GM12878 (cell line): ENCODE results near the gene RREB1. TPM values are rescaled to one million over a fixed set of nuclear protein-coding genes. Genes with fewer than 3 reads are reported as not detected.

ENCODE experiments used
- ATAC-seq: fragments of 200-7000 bp; cut with Tn5 transposase; 3 replicates; pipeline ENCODE4 v1.9.1; 2020; ENCODE audit warnings: mild to moderate bottlenecking, moderate library complexity
- BruUV-seq: library from RNA; stranded (reverse); fragments of 400-500 nt; replicated peaks from 2 replicates; lab custom pipeline; 2021; lab: Mats Ljungman, UMichigan
- CTCF ChIA-PET: fragments of 300-600 bp; sonication (Branson Sonifier 250); formaldehyde crosslinking; extraction: SDS; loops from one replicate; lab custom pipeline; 2021; ENCODE audit warnings: inconsistent platforms; lab: Yijun Ruan, JAX
- POLR2A ChIA-PET: fragments of 350-600 bp; formaldehyde crosslinking; extraction: SDS; loops from one replicate; lab custom pipeline; 2021; ENCODE audit warnings: inconsistent platforms; lab: Charles Lee
- RAD21 ChIA-PET: fragments of 300-600 bp; sonication (Branson Sonifier 250); formaldehyde crosslinking; loops from one replicate; lab custom pipeline; 2023; ENCODE audit warnings: antibody characterized with exemption; ENCODE audit not compliant: unreplicated experiment; lab: Charles Lee
- SMC1A ChIA-PET: fragments of 300-600 bp; sonication (Branson Sonifier 250); formaldehyde crosslinking; loops from one replicate; lab custom pipeline; 2023; ENCODE audit not compliant: unreplicated experiment, uncharacterized antibody; lab: Charles Lee
- DNase-seq: peaks from one replicate; pipeline ENCODE4 v3.0.0-alpha.2; 2011; ENCODE audit warnings: low read depth, low spot score
- FAIRE-seq: peaks from 3 replicates; lab custom pipeline; 2011; peaks lifted over from hg19 to GRCh38; lab: Jason Lieb, UNC
- H2AFZ ChIP-seq: 2 replicates; pipeline ENCODE4 v1.6.0; 2011; ENCODE audit warnings: low read depth, low read length, control low read depth; ENCODE audit not compliant: control insufficient read depth
- H3K27ac ChIP-seq: 2 replicates; pipeline ENCODE4 v1.5.1; 2011; ENCODE audit warnings: control low read depth; ENCODE audit not compliant: control insufficient read depth, insufficient read depth
- H3K27me3 ChIP-seq, 2 experiments: replicated peaks in 1 of 2; 2 replicates each; pipeline versions ENCODE4 v1.6.0 to v1.6.1; 2011; ENCODE audit warnings: low read length in 1 of 2; ENCODE audit not compliant: control insufficient read depth in 2 of 2, insufficient read depth in 2 of 2
- H3K36me3 ChIP-seq, 2 experiments: 2 replicates each; pipeline ENCODE4 v1.5.1; 2011; ENCODE audit warnings: low read length in 1 of 2; ENCODE audit not compliant: control insufficient read depth in 2 of 2, insufficient read depth in 2 of 2
- H3K4me1 ChIP-seq: 2 replicates; pipeline ENCODE4 v1.6.1; 2011; ENCODE audit warnings: mild to moderate bottlenecking, low read length, moderate library complexity, mixed read lengths; ENCODE audit not compliant: control insufficient read depth, insufficient read depth
- H3K4me2 ChIP-seq: 2 replicates; pipeline ENCODE4 v1.6.0; 2011; ENCODE audit warnings: control low read depth; ENCODE audit not compliant: control insufficient read depth, insufficient read depth
- H3K4me3 ChIP-seq: fragments of 200-600 bp; sonication (generic); 2 replicates; pipeline ENCODE4 v1.5.1; 2016
- H3K79me2 ChIP-seq: 2 replicates; pipeline ENCODE4 v1.6.0; 2011; ENCODE audit warnings: low read length; ENCODE audit not compliant: control insufficient read depth, insufficient read depth
- H3K9ac ChIP-seq: 2 replicates; pipeline ENCODE4 v1.8.0; 2011; ENCODE audit warnings: low read length, control low read depth, mixed read lengths; ENCODE audit not compliant: control insufficient read depth, insufficient read depth
- H3K9me3 ChIP-seq: replicated peaks from 3 replicates; pipeline ENCODE4 v1.5.1; 2011; ENCODE audit warnings: mild to moderate bottlenecking, low read length; ENCODE audit not compliant: control insufficient read depth, insufficient read depth
- H4K20me1 ChIP-seq: 2 replicates; pipeline ENCODE4 v1.6.0; 2011; ENCODE audit not compliant: control insufficient read depth, insufficient read depth
- BHLHE40 ChIP-seq, 2 experiments: fragments of 450-650 bp in 1 of 2; IDR thresholded peaks; 2 replicates each; pipeline ENCODE4 v1.6.1; 2011 to 2017; ENCODE audit warnings: low read depth in 2 of 2, borderline replicate concordance in 1 of 2, improper control_type of control experiment in 1 of 2, low read length in 1 of 2, mild to moderate bottlenecking in 1 of 2
- CBX5 ChIP-seq: sonication (generic); IDR thresholded peaks from 2 replicates; pipeline ENCODE4 v1.6.1; 2016; ENCODE audit warnings: low read depth, moderate library complexity, mild to moderate bottlenecking, inconsistent platforms
- CEBPB ChIP-seq, 2 experiments: fragments of 150-350 bp in 1 of 2; IDR thresholded peaks; 2 replicates each; pipeline ENCODE4 v1.6.1; 2012 to 2014; ENCODE audit warnings: low read depth in 2 of 2, low read length in 2 of 2, borderline replicate concordance in 1 of 2, inconsistent platforms in 1 of 2
- CREB1 ChIP-seq: IDR thresholded peaks from 2 replicates; pipeline ENCODE4 v1.6.1; 2012; ENCODE audit warnings: low read depth, mild to moderate bottlenecking, inconsistent platforms
- EED ChIP-seq: sonication (generic); IDR thresholded peaks from 2 replicates; pipeline ENCODE4 v1.6.1; 2016; ENCODE audit warnings: antibody characterized with exemption, low read depth
- FOS ChIP-seq: IDR thresholded peaks from 3 replicates; pipeline ENCODE4 v1.6.1; 2011; ENCODE audit warnings: borderline replicate concordance; ENCODE audit not compliant: insufficient read length; ENCODE audit errors: extremely low read depth
- IKZF2 ChIP-seq, 2 experiments: fragments of 450-650 bp; IDR thresholded peaks; 2 replicates each; pipeline ENCODE4 v1.6.1; 2017; ENCODE audit warnings: mild to moderate bottlenecking in 2 of 2, moderate library complexity in 2 of 2
- MEF2A ChIP-seq: IDR thresholded peaks from 2 replicates; pipeline ENCODE4 v1.6.1; 2011; ENCODE audit warnings: low read depth, mild to moderate bottlenecking, low read length, moderate library complexity; ENCODE audit not compliant: insufficient read depth
- NR2F1 ChIP-seq: fragments of 450-650 bp; conservative IDR thresholded peaks from 2 replicates; pipeline ENCODE4 v1.6.1; 2017; ENCODE audit warnings: mild to moderate bottlenecking
- POU2F2 ChIP-seq: IDR thresholded peaks from 3 replicates; pipeline ENCODE4 v1.6.1; 2011; ENCODE audit warnings: low read depth, mild to moderate bottlenecking, low read length, borderline replicate concordance
- SRF ChIP-seq, 2 experiments: IDR thresholded peaks; 2 replicates each; pipeline ENCODE4 v1.6.1; 2011; ENCODE audit warnings: low read depth in 2 of 2, low read length in 2 of 2, mild to moderate bottlenecking in 1 of 2, moderate library complexity in 1 of 2
- STAT1 ChIP-seq: fragments of 450-650 bp; conservative IDR thresholded peaks from 2 replicates; pipeline ENCODE4 v1.6.1; 2014; ENCODE audit warnings: antibody characterized with exemption, mild to moderate bottlenecking
- TCF12 ChIP-seq: IDR thresholded peaks from 2 replicates; pipeline ENCODE4 v1.6.1; 2011; ENCODE audit warnings: low read depth, mild to moderate bottlenecking, low read length
- WRNIP1 ChIP-seq: IDR thresholded peaks from 2 replicates; pipeline ENCODE4 v1.6.1; 2011; ENCODE audit warnings: low read depth, low read length, improper control_type of control experiment, borderline replicate concordance
- WGBS: methylation state at CpG from one replicate; pipeline ENCODE4 v1.1.6; 2016; ENCODE audit warnings: low lambda C conversion rate; ENCODE audit not compliant: insufficient replicate concordance, insufficient coverage; ENCODE audit errors: missing lambda C conversion rate; 5-methylcytosine and 5-hydroxymethylcytosine counted together
- in situ Hi-C: fragments of 300-500 bp; cut with MboI; formaldehyde crosslinking; loops from 9 replicates; pipeline ENCODE4 v1.14.3; 2018; ENCODE audit warnings: mixed read lengths
- intact Hi-C: fragments of 100-400 bp; cut with micrococcal nuclease; formaldehyde crosslinking; loops from one replicate; pipeline ENCODE4 v1.14.2; 2022; ENCODE audit not compliant: unreplicated experiment
- polyA plus RNA-seq, 11 experiments: library from polyadenylated mRNA; depleted of rRNA in 4 of 11; unstranded in 6 of 11; stranded (reverse) in 5 of 11; fragments of >200 nt; fragmentation: Nextera tagmentation in 4 of 11; fragmentation: Illumina TruSeq in 1 of 11; extraction: Ambion mirVana in 4 of 11; extraction: Trizol in 1 of 11; gene quantifications; 1 replicate in 1 of 11; 2 replicates in 10 of 11; pipeline versions ENCODE4 v1.2.1 to v1.2.3, GENCODE V29; 2011 to 2016; ENCODE audit warnings: inconsistent platforms in 2 of 11, missing spikeins in 2 of 11, low read depth in 1 of 11
- total RNA-seq, 4 experiments: library from RNA; depleted of rRNA in 3 of 4; stranded (reverse); fragments of >200 nt in 3 of 4; fragmentation: Illumina TruSeq in 1 of 4; extraction: Trizol in 1 of 4; gene quantifications; 2 replicates each; pipeline versions ENCODE4 v1.2.1 to v1.2.3, GENCODE V29; 2013 to 2021
- TF ChIP-seq, protein P1 (sequence below): fragments of 450-650 bp; IDR thresholded peaks from 2 replicates; pipeline ENCODE4 v1.6.1; 2017; ENCODE audit warnings: mild to moderate bottlenecking, moderate library complexity
- TF ChIP-seq, protein P2 (sequence below): fragments of 450-650 bp; formaldehyde crosslinking; IDR thresholded peaks from 2 replicates; pipeline ENCODE4 v1.5.0; 2022; ENCODE audit warnings: mild to moderate bottlenecking, missing genetic modification characterization
- TF ChIP-seq, protein P3 (sequence below): IDR thresholded peaks from 2 replicates; pipeline ENCODE4 v1.6.1; 2012; ENCODE audit warnings: low read depth, low read length, improper control_type of control experiment

RREB1 gene
- total and polyA plus RNA-seq, 10 of the 15 experiments (the other 5 are each of a cell fraction or from before 2014, with no cell fraction given): 1.9 to 30.3 (median 8.6) TPM

DNA sequence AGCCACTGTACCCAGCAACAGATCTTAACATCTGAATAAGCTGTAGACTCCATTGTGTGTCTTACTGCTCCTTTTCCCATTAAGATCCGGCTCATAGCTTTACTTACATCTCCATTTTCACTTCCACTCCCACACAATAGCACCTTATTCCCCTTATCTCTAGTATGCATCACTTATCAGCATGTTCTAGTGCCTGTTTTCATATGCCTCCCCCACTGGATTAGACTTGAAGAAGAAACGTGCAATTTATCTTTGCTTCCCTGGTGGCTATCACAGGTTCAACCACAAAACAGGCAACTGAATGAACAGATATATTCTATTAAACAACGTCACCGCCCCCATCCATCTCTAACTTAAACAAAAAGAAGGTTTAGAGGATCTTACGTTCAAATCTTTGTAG lies 193.2 kb downstream of the RREB1 start:
- Histone ChIP-seq H3K4me1 (no peaks in the 10 kb centered on the region; the same call in 1 of the 2 replicates), H3K9me3 (no peaks in the 10 kb centered on the region), H3K27me3 (no peaks in the 10 kb centered on the region), H3K36me3 (peaks cover 5 to 55% of the 10 kb centered on the region in 2 experiments), H3K79me2 (peaks cover 20% of the 10 kb centered on the region), H3K4me2 (no peak overlapping the region), H4K20me1 (no peaks in the 10 kb centered on the region), H2AFZ (no peak overlapping the region), H3K4me3 (no peak overlapping the region), H3K9ac (no peak overlapping the region), H3K27ac (no peak overlapping the region)
- ATAC-seq (no peak), FAIRE-seq (no peak), DNase-seq (no peak)
- CTCF ChIA-PET: interaction anchor here (6.1 kb wide), 1 partner anchor 24 kb away, joined by 37 read pairs; no protein-coding TSS in a partner anchor
- WGBS: over 99% methylated on average over 5 of the region's 5 CpGs
- RAD21 ChIA-PET: interaction anchor here (0.6 to 1.4 kb wide), 2 partner anchors 9 to 23 kb away, joined by 5 read pairs; no protein-coding TSS in a partner anchor
- intact Hi-C loops (no loop called here), in situ Hi-C loops (no loop called here)
- POLR2A ChIA-PET: interaction anchor here (0.5 to 0.6 kb wide), 2 partner anchors 230 to 337 kb away, joined by 3 to 5 read pairs; no protein-coding TSS in a partner anchor
- BruUV-seq: no TSS peak
- SMC1A ChIA-PET: no interaction called here
- TF ChIP-seq, protein P1, sequence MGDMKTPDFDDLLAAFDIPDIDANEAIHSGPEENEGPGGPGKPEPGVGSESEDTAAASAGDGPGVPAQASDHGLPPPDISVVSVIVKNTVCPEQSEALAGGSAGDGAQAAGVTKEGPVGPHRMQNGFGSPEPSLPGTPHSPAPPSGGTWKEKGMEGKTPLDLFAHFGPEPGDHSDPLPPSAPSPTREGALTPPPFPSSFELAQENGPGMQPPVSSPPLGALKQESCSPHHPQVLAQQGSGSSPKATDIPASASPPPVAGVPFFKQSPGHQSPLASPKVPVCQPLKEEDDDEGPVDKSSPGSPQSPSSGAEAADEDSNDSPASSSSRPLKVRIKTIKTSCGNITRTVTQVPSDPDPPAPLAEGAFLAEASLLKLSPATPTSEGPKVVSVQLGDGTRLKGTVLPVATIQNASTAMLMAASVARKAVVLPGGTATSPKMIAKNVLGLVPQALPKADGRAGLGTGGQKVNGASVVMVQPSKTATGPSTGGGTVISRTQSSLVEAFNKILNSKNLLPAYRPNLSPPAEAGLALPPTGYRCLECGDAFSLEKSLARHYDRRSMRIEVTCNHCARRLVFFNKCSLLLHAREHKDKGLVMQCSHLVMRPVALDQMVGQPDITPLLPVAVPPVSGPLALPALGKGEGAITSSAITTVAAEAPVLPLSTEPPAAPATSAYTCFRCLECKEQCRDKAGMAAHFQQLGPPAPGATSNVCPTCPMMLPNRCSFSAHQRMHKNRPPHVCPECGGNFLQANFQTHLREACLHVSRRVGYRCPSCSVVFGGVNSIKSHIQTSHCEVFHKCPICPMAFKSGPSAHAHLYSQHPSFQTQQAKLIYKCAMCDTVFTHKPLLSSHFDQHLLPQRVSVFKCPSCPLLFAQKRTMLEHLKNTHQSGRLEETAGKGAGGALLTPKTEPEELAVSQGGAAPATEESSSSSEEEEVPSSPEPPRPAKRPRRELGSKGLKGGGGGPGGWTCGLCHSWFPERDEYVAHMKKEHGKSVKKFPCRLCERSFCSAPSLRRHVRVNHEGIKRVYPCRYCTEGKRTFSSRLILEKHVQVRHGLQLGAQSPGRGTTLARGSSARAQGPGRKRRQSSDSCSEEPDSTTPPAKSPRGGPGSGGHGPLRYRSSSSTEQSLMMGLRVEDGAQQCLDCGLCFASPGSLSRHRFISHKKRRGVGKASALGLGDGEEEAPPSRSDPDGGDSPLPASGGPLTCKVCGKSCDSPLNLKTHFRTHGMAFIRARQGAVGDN: no peak
- TF ChIP-seq POU2F2 (no peak), STAT1 (no peak), IKZF2 (IDR thresholded peaks at IDR 0.05) (no peak), EED (no peak), CREB1 (no peak), FOS (no peak), NR2F1 (no peak), CBX5 (no peak), SRF (IDR thresholded peaks at IDR 0.05; ENCODE audit: low read depth in 2 of 2, low read length in 2 of 2) (no peak), TCF12 (no peak), BHLHE40 (IDR thresholded peaks at IDR 0.05; ENCODE audit: borderline replicate concordance in 1 of 2, low read depth in 2 of 2, low read length in 1 of 2) (no peak), WRNIP1 (no peak), CEBPB (IDR thresholded peaks at IDR 0.05; ENCODE audit: borderline replicate concordance in 1 of 2, low read depth in 2 of 2, low read length in 2 of 2) (no peak), MEF2A (no peak)
- TF ChIP-seq, protein P2, sequence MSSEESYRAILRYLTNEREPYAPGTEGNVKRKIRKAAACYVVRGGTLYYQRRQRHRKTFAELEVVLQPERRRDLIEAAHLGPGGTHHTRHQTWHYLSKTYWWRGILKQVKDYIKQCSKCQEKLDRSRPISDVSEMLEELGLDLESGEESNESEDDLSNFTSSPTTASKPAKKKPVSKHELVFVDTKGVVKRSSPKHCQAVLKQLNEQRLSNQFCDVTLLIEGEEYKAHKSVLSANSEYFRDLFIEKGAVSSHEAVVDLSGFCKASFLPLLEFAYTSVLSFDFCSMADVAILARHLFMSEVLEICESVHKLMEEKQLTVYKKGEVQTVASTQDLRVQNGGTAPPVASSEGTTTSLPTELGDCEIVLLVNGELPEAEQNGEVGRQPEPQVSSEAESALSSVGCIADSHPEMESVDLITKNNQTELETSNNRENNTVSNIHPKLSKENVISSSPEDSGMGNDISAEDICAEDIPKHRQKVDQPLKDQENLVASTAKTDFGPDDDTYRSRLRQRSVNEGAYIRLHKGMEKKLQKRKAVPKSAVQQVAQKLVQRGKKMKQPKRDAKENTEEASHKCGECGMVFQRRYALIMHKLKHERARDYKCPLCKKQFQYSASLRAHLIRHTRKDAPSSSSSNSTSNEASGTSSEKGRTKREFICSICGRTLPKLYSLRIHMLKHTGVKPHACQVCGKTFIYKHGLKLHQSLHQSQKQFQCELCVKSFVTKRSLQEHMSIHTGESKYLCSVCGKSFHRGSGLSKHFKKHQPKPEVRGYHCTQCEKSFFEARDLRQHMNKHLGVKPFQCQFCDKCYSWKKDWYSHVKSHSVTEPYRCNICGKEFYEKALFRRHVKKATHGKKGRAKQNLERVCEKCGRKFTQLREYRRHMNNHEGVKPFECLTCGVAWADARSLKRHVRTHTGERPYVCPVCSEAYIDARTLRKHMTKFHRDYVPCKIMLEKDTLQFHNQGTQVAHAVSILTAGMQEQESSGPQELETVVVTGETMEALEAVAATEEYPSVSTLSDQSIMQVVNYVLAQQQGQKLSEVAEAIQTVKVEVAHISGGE (CRISPR knock-in tag): no peak
- TF ChIP-seq, protein P3, sequence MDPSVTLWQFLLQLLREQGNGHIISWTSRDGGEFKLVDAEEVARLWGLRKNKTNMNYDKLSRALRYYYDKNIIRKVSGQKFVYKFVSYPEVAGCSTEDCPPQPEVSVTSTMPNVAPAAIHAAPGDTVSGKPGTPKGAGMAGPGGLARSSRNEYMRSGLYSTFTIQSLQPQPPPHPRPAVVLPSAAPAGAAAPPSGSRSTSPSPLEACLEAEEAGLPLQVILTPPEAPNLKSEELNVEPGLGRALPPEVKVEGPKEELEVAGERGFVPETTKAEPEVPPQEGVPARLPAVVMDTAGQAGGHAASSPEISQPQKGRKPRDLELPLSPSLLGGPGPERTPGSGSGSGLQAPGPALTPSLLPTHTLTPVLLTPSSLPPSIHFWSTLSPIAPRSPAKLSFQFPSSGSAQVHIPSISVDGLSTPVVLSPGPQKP: no peak
